ENCODE results near the gene EGFLAM. TPM values are rescaled to one million over a fixed set of nuclear protein-coding genes. Genes with fewer than 3 reads are reported as not detected.

EGFLAM gene
- total and polyA plus RNA-seq, 9 of the 15 experiments (the other 6 are each of a cell fraction or from before 2014, with no cell fraction given): 0.09 to 2.5 (median 1.0) TPM

- TF ChIP-seq CLOCK (CRISPR knock-in tag; IDR thresholded peaks at IDR 0.05; ENCODE audit: borderline replicate concordance): no peak
- no peak for TF ChIP-seq POLR3A (IDR thresholded peaks at IDR 0.05; ENCODE audit: borderline replicate concordance, extremely low read depth, insufficient read depth, insufficient read length)
Measured at GRCh38 chr5:38383701-38384100, 125.3 kb downstream of the EGFLAM start (continued).

GRCh38 chr5:38384396-38384795 lies 126.0 kb downstream of the EGFLAM start:
- in situ Hi-C loops (cut with MboI) (no loop called here), intact Hi-C loops (cut with micrococcal nuclease) (no loop called here)
- FAIRE-seq (no peak), DNase-seq (ENCODE audit: extremely low read depth in 1 of 4, low spot score in 3 of 4) (no peak), ATAC-seq (no peak)
- no peaks in the 10 kb centered on the region for H3K36me3 ChIP-seq (ENCODE audit: control insufficient read depth, insufficient read depth, low read length)
- H3K27me3 ChIP-seq (ENCODE audit: control insufficient read depth in 2 of 2, insufficient read depth in 2 of 2, low read length in 2 of 2): no peaks in the 10 kb centered on the region
- no peak overlapping the region for H3K27ac ChIP-seq (ENCODE audit: extremely low read depth, low read depth, low read length)
- no peaks in the 10 kb centered on the region for H3K79me2 ChIP-seq (ENCODE audit: control insufficient read depth, insufficient read depth, low read length)
- H3K4me3 ChIP-seq: no peak overlapping the region
- POLR2A ChIA-PET: interaction anchor here (0.6 kb wide), 1 partner anchor 9 kb away, joined by 4 read pairs; no protein-coding TSS in a partner anchor
- H2AFZ ChIP-seq (ENCODE audit: low read depth, low read length): peak overlapping the region; percentile 15; the same call in 1 of the 2 replicates
- no peak overlapping the region for H3K9ac ChIP-seq (ENCODE audit: insufficient read depth in 1 of 2, low read depth in 2 of 2, low read length in 2 of 2)
- no TSS peak for BruUV-seq (replicated peaks)
- H3K4me1 ChIP-seq (replicated peaks in 1 of 2; ENCODE audit: control insufficient read depth in 2 of 2, insufficient read depth in 2 of 2, low read length in 2 of 2): peaks cover 4 to 13% of the 10 kb centered on the region in 2 experiments; a peak in 4 of 5 replicates
- CTCF ChIA-PET (ENCODE audit: low intra/inter-chr PET ratio): no interaction called here
- no peaks in the 10 kb centered on the region for H3K9me3 ChIP-seq (replicated peaks; ENCODE audit: control insufficient read depth, insufficient read depth, low read depth, low read length)
- TF ChIP-seq NFIC (IDR thresholded peaks at IDR 0.05) (no peak), ZNF785 (CRISPR knock-in tag; IDR thresholded peaks at IDR 0.05) (no peak), ZNF76 (CRISPR knock-in tag; IDR thresholded peaks at IDR 0.05; ENCODE audit: borderline replicate concordance) (no peak), SMAD4 (CRISPR knock-in tag; conservative IDR thresholded peaks at IDR 0.05) (no peak), SP2 (IDR thresholded peaks at IDR 0.05; ENCODE audit: extremely low read depth, low read depth, low read length, poor library complexity, severe bottlenecking) (no peak), ZNF707 (CRISPR knock-in tag; conservative IDR thresholded peaks at IDR 0.05) (no peak), ZBTB2 (IDR thresholded peaks at IDR 0.05) (no peak), BRF2 (IDR thresholded peaks at IDR 0.05; ENCODE audit: borderline replicate concordance, insufficient read depth, insufficient read length) (no peak), ZC3H8 (IDR thresholded peaks at IDR 0.05) (no peak), TCFL5 (CRISPR knock-in tag; conservative IDR thresholded peaks at IDR 0.05) (no peak), POU5F1 (IDR thresholded peaks at IDR 0.05; ENCODE audit: borderline replicate concordance, low read depth, low read length, partially characterized antibody) (no peak)
- WGBS (ENCODE audit: insufficient coverage, low coverage, missing lambda C conversion rate): 69% methylated on average over 3 of the region's 3 CpGs
- no peaks in the 10 kb centered on the region for H4K20me1 ChIP-seq (replicated peaks; ENCODE audit: control insufficient read depth, insufficient read depth, low read length)
- no peak overlapping the region for H3K4me2 ChIP-seq (ENCODE audit: insufficient read depth, low read length)
- H3K9me1 ChIP-seq (ENCODE audit: control insufficient read depth, insufficient read depth, low read length): no peaks in the 10 kb centered on the region

Data from K562 (cell line).